Fibroblast of lung (primary cell): ENCODE results near the gene LAMA5.

ENCODE experiments used
- EZH2 ChIP-seq: IDR thresholded peaks from 2 replicates; pipeline ENCODE4 v1.5.1; 2012; ENCODE audit warnings: low read length, control low read depth, mild to moderate bottlenecking; ENCODE audit errors: missing control alignments
- TF ChIP-seq, protein P1 (sequence below), 2 donors: IDR thresholded peaks in 1 of 2; conservative IDR thresholded peaks in 1 of 2; 1 replicate in 1 of 2; 2 replicates in 1 of 2; pipeline ENCODE4 v1.5.1; 2011 to 2012; ENCODE audit warnings: low read length in 2 of 2, control low read depth in 1 of 2, inconsistent platforms in 1 of 2, low read depth in 1 of 2, mild to moderate bottlenecking in 1 of 2

DNA sequence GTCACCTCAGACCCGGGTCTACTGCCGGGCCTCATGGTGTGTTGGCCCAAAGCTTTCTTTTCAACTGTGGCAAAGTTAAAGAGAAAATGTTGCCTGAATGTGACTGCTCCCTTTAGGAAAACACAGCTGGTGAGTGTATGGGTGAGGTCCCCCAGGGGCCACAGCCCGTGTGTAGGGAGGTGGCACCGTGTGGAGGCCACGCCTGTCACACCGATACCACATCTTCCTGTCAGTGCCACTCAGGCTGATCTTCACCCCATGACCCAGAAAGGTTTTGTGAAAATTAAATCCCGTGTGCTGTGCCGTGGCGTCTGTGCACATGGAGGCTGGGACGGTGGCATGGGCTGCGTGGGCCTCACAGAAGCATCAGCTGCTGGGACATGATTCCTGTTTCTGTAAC, 75.0 kb downstream of the LAMA5 start:
- TF ChIP-seq, protein P1, sequence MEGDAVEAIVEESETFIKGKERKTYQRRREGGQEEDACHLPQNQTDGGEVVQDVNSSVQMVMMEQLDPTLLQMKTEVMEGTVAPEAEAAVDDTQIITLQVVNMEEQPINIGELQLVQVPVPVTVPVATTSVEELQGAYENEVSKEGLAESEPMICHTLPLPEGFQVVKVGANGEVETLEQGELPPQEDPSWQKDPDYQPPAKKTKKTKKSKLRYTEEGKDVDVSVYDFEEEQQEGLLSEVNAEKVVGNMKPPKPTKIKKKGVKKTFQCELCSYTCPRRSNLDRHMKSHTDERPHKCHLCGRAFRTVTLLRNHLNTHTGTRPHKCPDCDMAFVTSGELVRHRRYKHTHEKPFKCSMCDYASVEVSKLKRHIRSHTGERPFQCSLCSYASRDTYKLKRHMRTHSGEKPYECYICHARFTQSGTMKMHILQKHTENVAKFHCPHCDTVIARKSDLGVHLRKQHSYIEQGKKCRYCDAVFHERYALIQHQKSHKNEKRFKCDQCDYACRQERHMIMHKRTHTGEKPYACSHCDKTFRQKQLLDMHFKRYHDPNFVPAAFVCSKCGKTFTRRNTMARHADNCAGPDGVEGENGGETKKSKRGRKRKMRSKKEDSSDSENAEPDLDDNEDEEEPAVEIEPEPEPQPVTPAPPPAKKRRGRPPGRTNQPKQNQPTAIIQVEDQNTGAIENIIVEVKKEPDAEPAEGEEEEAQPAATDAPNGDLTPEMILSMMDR (conservative IDR thresholded peaks at IDR 0.05 in 1 of 2, IDR thresholded peaks at IDR 0.05 in 1 of 2; ENCODE audit: low read depth in 1 of 2, low read length in 2 of 2), result no peak
- no peak for TF ChIP-seq EZH2
